H1 (cell line): Measurements from ENCODE around the gene ZNF593. TPM values are rescaled to one million over a fixed set of nuclear protein-coding genes. Genes with fewer than 3 reads are reported as not detected.

Source experiments
- CTCF ChIA-PET: fragments of 300-600 bp; sonication (Branson Sonifier 250); formaldehyde crosslinking; loops from one replicate; lab custom pipeline; 2021; ENCODE audit not compliant: partially characterized antibody; lab: Charles Lee
- POLR2A ChIA-PET: fragments of 300-600 bp; sonication (Branson Sonifier 250); formaldehyde crosslinking; loops from one replicate; lab custom pipeline; 2021; ENCODE audit warnings: inconsistent platforms; ENCODE audit not compliant: partially characterized antibody; lab: Charles Lee
- DNase-seq, 2 experiments: peaks; one replicate each; pipeline versions ENCODE4 v3.0.0 to v3.0.0-alpha.2; 2010 to 2022; ENCODE audit warnings: low spot score in 2 of 2, low read depth in 1 of 2, mixed read lengths in 1 of 2
- FAIRE-seq: peaks from 2 replicates; lab custom pipeline; 2011; peaks lifted over from hg19 to GRCh38; lab: Jason Lieb, UNC
- H2AFZ ChIP-seq: 2 replicates; pipeline ENCODE4 v1.8.1; 2012; ENCODE audit warnings: low read length, inconsistent platforms
- H2AK5ac ChIP-seq: 2 replicates; pipeline ENCODE4 v1.6.1; 2013; ENCODE audit warnings: low read depth, low read length
- H2BK120ac ChIP-seq: replicated peaks from 2 replicates; pipeline ENCODE3; 2013; ENCODE audit warnings: low read depth, low read length, inconsistent platforms
- H2BK12ac ChIP-seq: 2 replicates; pipeline ENCODE4 v1.6.1; 2013; ENCODE audit warnings: low read depth, low read length
- H2BK15ac ChIP-seq: 2 replicates; pipeline ENCODE4 v1.6.1; 2013; ENCODE audit warnings: low read length
- H2BK20ac ChIP-seq: 2 replicates; pipeline ENCODE4 v1.6.1; 2013; ENCODE audit warnings: low read length
- H2BK5ac ChIP-seq: 2 replicates; pipeline ENCODE4 v1.6.1; 2013; ENCODE audit warnings: low read depth, low read length
- H3K14ac ChIP-seq: 2 replicates; pipeline ENCODE4 v1.6.1; 2013; ENCODE audit warnings: inconsistent platforms; ENCODE audit not compliant: insufficient read length
- H3K18ac ChIP-seq: 2 replicates; pipeline ENCODE4 v1.6.1; 2013; ENCODE audit warnings: low read length; ENCODE audit errors: extremely low read depth
- H3K23ac ChIP-seq: 2 replicates; pipeline ENCODE4 v1.6.1; 2013; ENCODE audit warnings: inconsistent platforms; ENCODE audit not compliant: insufficient read length
- H3K23me2 ChIP-seq: 2 replicates; pipeline ENCODE4 v1.6.1; 2013; ENCODE audit warnings: low read depth, low read length
- H3K27ac ChIP-seq: 2 replicates; pipeline ENCODE4 v1.6.1; 2011; ENCODE audit warnings: low read depth, low read length, inconsistent platforms
- H3K27me3 ChIP-seq, 4 experiments: replicated peaks in 1 of 4; 1 replicate in 1 of 4; 2 replicates in 3 of 4; pipeline versions ENCODE4 v1.6.1 to v1.8.1; 2011 to 2013; ENCODE audit warnings: low read length in 3 of 4, mild to moderate bottlenecking in 3 of 4, inconsistent platforms in 2 of 4, mixed read lengths in 2 of 4, moderate library complexity in 1 of 4; ENCODE audit not compliant: control insufficient read depth in 3 of 4, insufficient read depth in 3 of 4; ENCODE audit errors: extremely low read depth in 1 of 4
- H3K36me3 ChIP-seq, 4 experiments: 2 replicates each; pipeline versions ENCODE4 v1.6.1 to v1.8.1; 2011 to 2013; ENCODE audit warnings: mild to moderate bottlenecking in 4 of 4, low read length in 3 of 4, moderate library complexity in 2 of 4, control low read depth in 1 of 4, inconsistent platforms in 1 of 4; ENCODE audit not compliant: insufficient read depth in 4 of 4, control insufficient read depth in 2 of 4
- H3K4ac ChIP-seq: replicated peaks from 2 replicates; pipeline ENCODE3; 2013; ENCODE audit warnings: low read length, low read depth, mixed read lengths, inconsistent platforms; ENCODE audit not compliant: insufficient read length
- H3K4me1 ChIP-seq, 4 experiments: replicated peaks in 1 of 4; 1 replicate in 1 of 4; 2 replicates in 3 of 4; pipeline versions ENCODE4 v1.6.1 to v1.8.1; 2011 to 2013; ENCODE audit warnings: low read length in 3 of 4, inconsistent platforms in 2 of 4, mixed read lengths in 1 of 4; ENCODE audit not compliant: insufficient read depth in 4 of 4, control insufficient read depth in 3 of 4
- H3K4me2 ChIP-seq, 2 experiments: 2 replicates each; pipeline versions ENCODE4 v1.6.1 to v1.8.1; 2011 to 2013; ENCODE audit warnings: low read depth in 2 of 2, low read length in 2 of 2, control low read depth in 1 of 2, inconsistent platforms in 1 of 2, mild to moderate bottlenecking in 1 of 2; ENCODE audit not compliant: insufficient read depth in 1 of 2
- H3K4me3 ChIP-seq, 4 experiments: fragments of 200-600, 300-600 bp in 1 of 4; sonication (generic), shearing (Covaris generic), sonication (Bioruptor Twin) in 1 of 4; 2 replicates each; pipeline versions ENCODE4 v1.5.1 to v1.8.1; 2011 to 2016; ENCODE audit warnings: low read length in 4 of 4, low read depth in 3 of 4, control low read depth in 2 of 4, inconsistent platforms in 2 of 4, mild to moderate bottlenecking in 2 of 4, mixed read lengths in 1 of 4, moderate library complexity in 1 of 4; ENCODE audit not compliant: insufficient read depth in 2 of 4; ENCODE audit errors: extremely low read depth in 1 of 4
- H3K56ac ChIP-seq: replicated peaks from 2 replicates; pipeline ENCODE3; 2013; ENCODE audit warnings: low read depth, mild to moderate bottlenecking, mixed read lengths, low read length, inconsistent platforms; ENCODE audit not compliant: insufficient read length
- H3K79me1 ChIP-seq: 2 replicates; pipeline ENCODE4 v1.6.1; 2013; ENCODE audit warnings: low read depth, low read length, control low read depth
- H3K79me2 ChIP-seq, 2 experiments: 2 replicates each; pipeline versions ENCODE4 v1.6.1 to v1.8.1; 2012 to 2013; ENCODE audit warnings: low read length in 2 of 2, mild to moderate bottlenecking in 2 of 2, inconsistent platforms in 1 of 2; ENCODE audit not compliant: insufficient read depth in 2 of 2, control insufficient read depth in 1 of 2
- H3K9ac ChIP-seq, 4 experiments: replicated peaks in 1 of 4; 1 replicate in 1 of 4; 2 replicates in 3 of 4; pipeline versions ENCODE4 v1.6.1 to v1.8.1; 2011 to 2013; ENCODE audit warnings: low read depth in 3 of 4, low read length in 3 of 4, control low read depth in 2 of 4, mild to moderate bottlenecking in 2 of 4, moderate library complexity in 2 of 4, inconsistent platforms in 1 of 4; ENCODE audit errors: extremely low read depth in 1 of 4
- H3K9me3 ChIP-seq, 2 experiments: 2 replicates each; pipeline versions ENCODE4 v1.6.1 to v1.8.1; 2012 to 2013; ENCODE audit warnings: mild to moderate bottlenecking in 2 of 2, moderate library complexity in 2 of 2, control low read depth in 1 of 2, inconsistent platforms in 1 of 2, low read depth in 1 of 2, low read length in 1 of 2, mixed read lengths in 1 of 2; ENCODE audit not compliant: insufficient read depth in 2 of 2
- H4K20me1 ChIP-seq, 2 experiments: replicated peaks in 1 of 2; 2 replicates each; pipeline versions ENCODE3 to v1.8.1; 2011 to 2013; ENCODE audit warnings: inconsistent platforms in 2 of 2, low read length in 2 of 2, mild to moderate bottlenecking in 1 of 2; ENCODE audit not compliant: insufficient read depth in 2 of 2, control insufficient read depth in 1 of 2
- H4K5ac ChIP-seq: 2 replicates; pipeline ENCODE4 v1.6.1; 2013; ENCODE audit warnings: low read length, low read depth, mixed read lengths, inconsistent platforms; ENCODE audit not compliant: insufficient read length
- H4K8ac ChIP-seq: 2 replicates; pipeline ENCODE4 v1.8.0; 2013; ENCODE audit warnings: mild to moderate bottlenecking, moderate library complexity, low read length, inconsistent platforms; ENCODE audit not compliant: insufficient read depth; ENCODE audit errors: extremely low read depth
- H4K91ac ChIP-seq: replicated peaks from 2 replicates; pipeline ENCODE3; 2013; ENCODE audit warnings: low read length, mixed read lengths, inconsistent platforms; ENCODE audit not compliant: insufficient read length
- CHD2 ChIP-seq: IDR thresholded peaks from 2 replicates; pipeline ENCODE4 v1.6.1; 2012; ENCODE audit warnings: low read length, improper control_type of control experiment
- JUN ChIP-seq: IDR thresholded peaks from 2 replicates; pipeline ENCODE4 v1.6.1; 2011; ENCODE audit warnings: low read depth, mild to moderate bottlenecking, improper control_type of control experiment, low read length
- MAX ChIP-seq: IDR thresholded peaks from 2 replicates; pipeline ENCODE4 v1.6.1; 2012; ENCODE audit warnings: inconsistent platforms
- TBP ChIP-seq: IDR thresholded peaks from 2 replicates; pipeline ENCODE4 v1.6.1; 2011; ENCODE audit warnings: low read depth, low read length, improper control_type of control experiment
- USF2 ChIP-seq: IDR thresholded peaks from 2 replicates; pipeline ENCODE4 v1.6.1; 2011; ENCODE audit warnings: low read length, improper control_type of control experiment
- WGBS, 2 experiments: shearing (Covaris generic) in 1 of 2; methylation state at CpG; one replicate each; pipeline versions ENCODE4 v1.1.6 to v1.1.7; 2013 to 2015; ENCODE audit warnings: low lambda C conversion rate in 2 of 2, mixed read lengths in 2 of 2, inconsistent platforms in 1 of 2, low coverage in 1 of 2, missing lambda C conversion rate in 1 of 2; ENCODE audit not compliant: insufficient replicate concordance in 2 of 2, insufficient coverage in 1 of 2, insufficient read length in 1 of 2; ENCODE audit errors: extremely low coverage in 1 of 2, missing lambda C conversion rate in 1 of 2; 5-methylcytosine and 5-hydroxymethylcytosine counted together
- polyA plus RNA-seq, 7 experiments: library from polyadenylated mRNA; depleted of rRNA in 3 of 7; stranded (reverse) in 5 of 7; unstranded in 2 of 7; fragments of >200 nt in 5 of 7; fragments of 200-250 nt in 2 of 7; gene quantifications; 1 replicate in 5 of 7; 2 replicates in 1 of 7; 4 replicates in 1 of 7; pipeline versions ENCODE4 v1.2.1 to v1.2.3, GENCODE V29; 2011 to 2013; ENCODE audit warnings: missing spikeins in 2 of 7, mixed read lengths in 2 of 7
- total RNA-seq: library from RNA; stranded (reverse); fragmentation: NEBNext Ultra II Directional; extraction: Animal tissue kit (Norgen Biotek cat#: 25700); gene quantifications from 2 replicates; pipeline ENCODE4 v1.2.1, GENCODE V29; 2021

Gene ZNF593
- total and polyA plus RNA-seq, 2 of the 8 experiments (the other 6 are each of a cell fraction or from before 2014, with no cell fraction given), result 38.2 to 68.0 TPM

- Histone ChIP-seq H3K9me3 (no peaks in the 10 kb centered on the region), H3K4me1 (no peaks in the 10 kb centered on the region; a peak in 1 of 7 replicates), H3K4me2 (no peak overlapping the region), H3K56ac (no peak overlapping the region), H2BK12ac (no peak overlapping the region), H3K36me3 (no peaks in the 10 kb centered on the region), H2BK15ac (no peak overlapping the region), H2BK20ac (no peak overlapping the region), H4K91ac (no peak overlapping the region), H2BK120ac (no peak overlapping the region), H2BK5ac (no peak overlapping the region), H4K8ac (no peak overlapping the region), H2AFZ (no peak overlapping the region), H4K20me1 (no peaks in the 10 kb centered on the region), H3K79me1 (no peaks in the 10 kb centered on the region), H3K4me3 (no peak overlapping the region), H3K27me3 (no peaks in the 10 kb centered on the region; a peak in 2 of 7 replicates), H3K79me2 (no peaks in the 10 kb centered on the region), H3K4ac (no peak overlapping the region), H4K5ac (no peak overlapping the region), H3K14ac (no peak overlapping the region), H3K23ac (no peak overlapping the region), H3K9ac (no peak overlapping the region), H3K18ac (no peak overlapping the region), H2AK5ac (no peak overlapping the region), H3K27ac (no peak overlapping the region), H3K23me2 (no peaks in the 10 kb centered on the region)
- no peak for TF ChIP-seq JUN
- no peak for TF ChIP-seq CHD2
- no peak for TF ChIP-seq TBP
- no peak for TF ChIP-seq MAX
- no peak for TF ChIP-seq USF2
- CTCF ChIA-PET, result interaction anchor here (4.2 kb wide), 1 partner anchor 16 kb away, joined by 29 read pairs; the partner anchor contains the start of gene CEP85
- DNase-seq, result no peak
- POLR2A ChIA-PET, result no interaction called here
- WGBS, 2 experiments, result 90% methylated on average over 10 of the region's 11 CpGs; no CpG with 5 or more reads in 1 of the 2 experiments
- no peak for FAIRE-seq
Measured at GRCh38 chr1:26218906-26219494, 49.3 kb downstream of the ZNF593 start.
